Iris pigment epithelial cell (primary cell): ENCODE measurements around the gene ALDH4A1.

ENCODE experiments used
- DNase-seq: peaks from one replicate; pipeline ENCODE4 v3.0.0-alpha.2; 2011; ENCODE audit warnings: low read depth

Gene ALDH4A1

GRCh38 chr1:18902523-18903290, at the start of gene ALDH4A1:
Gene ALDH4A1, minus strand, starts transcription at chr1:18902555. Its CDS starts 32 bp downstream, at chr1:18902523.
- peak; percentile 99 for DNase-seq

- DNase-seq = no peak
Measured at GRCh38 chr1:18951818-18952391, 49.5 kb upstream of the ALDH4A1 start.

- DNase-seq = no peak
Measured at GRCh38 chr1:18951416-18951815, 49.1 kb upstream of the ALDH4A1 start.

GRCh38 chr1:18950401-18951026, 48.2 kb upstream of the ALDH4A1 start:
- DNase-seq = no peak

GRCh38 chr1:18949686-18950400, 47.5 kb upstream of the ALDH4A1 start:
- peak; percentile 44 for DNase-seq

GRCh38 chr1:18948913-18949685, 46.7 kb upstream of the ALDH4A1 start:
- DNase-seq = peak; percentile 78

- DNase-seq = peak; percentile 43
Measured at GRCh38 chr1:18948048-18948912, 45.9 kb upstream of the ALDH4A1 start.

GRCh38 chr1:18947570-18947969, 45.2 kb upstream of the ALDH4A1 start:
- DNase-seq = no peak

- no peak for DNase-seq
Measured at GRCh38 chr1:18946550-18947381, 44.4 kb upstream of the ALDH4A1 start.

- DNase-seq = peak; percentile 58
Measured at GRCh38 chr1:18945401-18945849, 43.1 kb upstream of the ALDH4A1 start.

- DNase-seq = no peak
Measured at GRCh38 chr1:18944810-18945209, 42.5 kb upstream of the ALDH4A1 start.

GRCh38 chr1:18943914-18944572, 41.7 kb upstream of the ALDH4A1 start:
- DNase-seq = no peak

GRCh38 chr1:18943162-18943561, 40.8 kb upstream of the ALDH4A1 start:
- DNase-seq = no peak

- DNase-seq = no peak
Measured at GRCh38 chr1:18942340-18942739, 40.0 kb upstream of the ALDH4A1 start.

- DNase-seq = peak; percentile 82
Measured at GRCh38 chr1:18941221-18942141, 39.1 kb upstream of the ALDH4A1 start.

GRCh38 chr1:18940303-18941020, 38.1 kb upstream of the ALDH4A1 start:
- DNase-seq = peak; percentile 33
